ENCODE measurements around the gene RASSF4. TPM values are rescaled to one million over a fixed set of nuclear protein-coding genes. Genes with fewer than 3 reads are reported as not detected.

Gene RASSF4
- total and polyA plus RNA-seq, 4 donors = 8.2 to 26.9 (median 12.4) TPM

DNA sequence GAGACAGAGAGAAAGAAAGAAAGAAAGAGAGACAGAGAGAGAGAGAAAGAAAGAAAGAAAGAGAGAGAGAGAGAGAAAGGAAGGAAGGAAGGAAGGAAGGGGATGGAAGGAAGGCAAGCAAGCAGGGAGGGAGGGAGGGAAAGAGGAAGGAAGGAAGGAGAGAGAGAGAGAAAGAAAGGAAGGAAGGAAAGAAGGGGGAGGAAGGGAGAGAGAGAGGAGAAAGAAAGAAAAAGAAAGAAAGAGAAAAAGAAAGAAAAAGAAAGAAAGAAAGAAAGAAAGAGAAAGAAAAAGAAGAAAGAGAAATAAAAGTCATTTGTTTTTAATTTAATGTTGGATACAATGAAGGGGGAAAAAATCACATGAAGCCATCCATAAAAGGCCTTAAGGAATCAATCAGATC lies 4.6 kb upstream of the RASSF4 start:
- Histone ChIP-seq H3K27ac (ENCODE audit: low read depth in 1 of 2, low read length in 2 of 2) (no peak overlapping the region), H3K4me3 (ENCODE audit: low read depth in 1 of 3, low read length in 3 of 3) (no peak overlapping the region), H3K9me3 (ENCODE audit: control insufficient read depth in 4 of 4, low read length in 3 of 4) (no peaks in the 10 kb centered on the region), H3K9ac (ENCODE audit: low read depth in 1 of 2, low read length in 2 of 2) (no peak overlapping the region), H3K36me3 (ENCODE audit: control insufficient read depth in 4 of 4, insufficient read depth in 3 of 4, low read depth in 1 of 4, low read length in 3 of 4) (peaks cover 0 to 3% (median 0%) of the 10 kb centered on the region in 4 donors), H3K4me1 (ENCODE audit: control insufficient read depth in 4 of 4, insufficient read depth in 4 of 4, low read length in 3 of 4) (peaks cover 5 to 16% (median 11%) of the 10 kb centered on the region in 4 donors), H3K27me3 (ENCODE audit: control insufficient read depth in 4 of 4, insufficient read depth in 4 of 4, low read length in 3 of 4) (no peaks in the 10 kb centered on the region)
- TF ChIP-seq RXRA (IDR thresholded peaks at IDR 0.05) (no peak), HNF4G (IDR thresholded peaks at IDR 0.05) (no peak), RAD21 (IDR thresholded peaks at IDR 0.05) (no peak), HNF4A (conservative IDR thresholded peaks at IDR 0.05) (no peak), YY1 (IDR thresholded peaks at IDR 0.05) (no peak), NR2F2 (IDR thresholded peaks at IDR 0.05) (no peak), EGR1 (IDR thresholded peaks at IDR 0.05; ENCODE audit: low read depth in 2 of 2) (no peak), FOXA2 (IDR thresholded peaks at IDR 0.05) (no peak)
- TF ChIP-seq, protein P1, sequence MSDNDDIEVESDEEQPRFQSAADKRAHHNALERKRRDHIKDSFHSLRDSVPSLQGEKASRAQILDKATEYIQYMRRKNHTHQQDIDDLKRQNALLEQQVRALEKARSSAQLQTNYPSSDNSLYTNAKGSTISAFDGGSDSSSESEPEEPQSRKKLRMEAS (IDR thresholded peaks at IDR 0.05) = no peak
- TF ChIP-seq, protein P2, sequence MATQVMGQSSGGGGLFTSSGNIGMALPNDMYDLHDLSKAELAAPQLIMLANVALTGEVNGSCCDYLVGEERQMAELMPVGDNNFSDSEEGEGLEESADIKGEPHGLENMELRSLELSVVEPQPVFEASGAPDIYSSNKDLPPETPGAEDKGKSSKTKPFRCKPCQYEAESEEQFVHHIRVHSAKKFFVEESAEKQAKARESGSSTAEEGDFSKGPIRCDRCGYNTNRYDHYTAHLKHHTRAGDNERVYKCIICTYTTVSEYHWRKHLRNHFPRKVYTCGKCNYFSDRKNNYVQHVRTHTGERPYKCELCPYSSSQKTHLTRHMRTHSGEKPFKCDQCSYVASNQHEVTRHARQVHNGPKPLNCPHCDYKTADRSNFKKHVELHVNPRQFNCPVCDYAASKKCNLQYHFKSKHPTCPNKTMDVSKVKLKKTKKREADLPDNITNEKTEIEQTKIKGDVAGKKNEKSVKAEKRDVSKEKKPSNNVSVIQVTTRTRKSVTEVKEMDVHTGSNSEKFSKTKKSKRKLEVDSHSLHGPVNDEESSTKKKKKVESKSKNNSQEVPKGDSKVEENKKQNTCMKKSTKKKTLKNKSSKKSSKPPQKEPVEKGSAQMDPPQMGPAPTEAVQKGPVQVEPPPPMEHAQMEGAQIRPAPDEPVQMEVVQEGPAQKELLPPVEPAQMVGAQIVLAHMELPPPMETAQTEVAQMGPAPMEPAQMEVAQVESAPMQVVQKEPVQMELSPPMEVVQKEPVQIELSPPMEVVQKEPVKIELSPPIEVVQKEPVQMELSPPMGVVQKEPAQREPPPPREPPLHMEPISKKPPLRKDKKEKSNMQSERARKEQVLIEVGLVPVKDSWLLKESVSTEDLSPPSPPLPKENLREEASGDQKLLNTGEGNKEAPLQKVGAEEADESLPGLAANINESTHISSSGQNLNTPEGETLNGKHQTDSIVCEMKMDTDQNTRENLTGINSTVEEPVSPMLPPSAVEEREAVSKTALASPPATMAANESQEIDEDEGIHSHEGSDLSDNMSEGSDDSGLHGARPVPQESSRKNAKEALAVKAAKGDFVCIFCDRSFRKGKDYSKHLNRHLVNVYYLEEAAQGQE (IDR thresholded peaks at IDR 0.05) = no peak
- TF ChIP-seq, protein P3, sequence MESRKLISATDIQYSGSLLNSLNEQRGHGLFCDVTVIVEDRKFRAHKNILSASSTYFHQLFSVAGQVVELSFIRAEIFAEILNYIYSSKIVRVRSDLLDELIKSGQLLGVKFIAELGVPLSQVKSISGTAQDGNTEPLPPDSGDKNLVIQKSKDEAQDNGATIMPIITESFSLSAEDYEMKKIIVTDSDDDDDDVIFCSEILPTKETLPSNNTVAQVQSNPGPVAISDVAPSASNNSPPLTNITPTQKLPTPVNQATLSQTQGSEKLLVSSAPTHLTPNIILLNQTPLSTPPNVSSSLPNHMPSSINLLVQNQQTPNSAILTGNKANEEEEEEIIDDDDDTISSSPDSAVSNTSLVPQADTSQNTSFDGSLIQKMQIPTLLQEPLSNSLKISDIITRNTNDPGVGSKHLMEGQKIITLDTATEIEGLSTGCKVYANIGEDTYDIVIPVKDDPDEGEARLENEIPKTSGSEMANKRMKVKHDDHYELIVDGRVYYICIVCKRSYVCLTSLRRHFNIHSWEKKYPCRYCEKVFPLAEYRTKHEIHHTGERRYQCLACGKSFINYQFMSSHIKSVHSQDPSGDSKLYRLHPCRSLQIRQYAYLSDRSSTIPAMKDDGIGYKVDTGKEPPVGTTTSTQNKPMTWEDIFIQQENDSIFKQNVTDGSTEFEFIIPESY (IDR thresholded peaks at IDR 0.05) = no peak
- DNase-seq (ENCODE audit: low spot score) = no peak

DNA sequence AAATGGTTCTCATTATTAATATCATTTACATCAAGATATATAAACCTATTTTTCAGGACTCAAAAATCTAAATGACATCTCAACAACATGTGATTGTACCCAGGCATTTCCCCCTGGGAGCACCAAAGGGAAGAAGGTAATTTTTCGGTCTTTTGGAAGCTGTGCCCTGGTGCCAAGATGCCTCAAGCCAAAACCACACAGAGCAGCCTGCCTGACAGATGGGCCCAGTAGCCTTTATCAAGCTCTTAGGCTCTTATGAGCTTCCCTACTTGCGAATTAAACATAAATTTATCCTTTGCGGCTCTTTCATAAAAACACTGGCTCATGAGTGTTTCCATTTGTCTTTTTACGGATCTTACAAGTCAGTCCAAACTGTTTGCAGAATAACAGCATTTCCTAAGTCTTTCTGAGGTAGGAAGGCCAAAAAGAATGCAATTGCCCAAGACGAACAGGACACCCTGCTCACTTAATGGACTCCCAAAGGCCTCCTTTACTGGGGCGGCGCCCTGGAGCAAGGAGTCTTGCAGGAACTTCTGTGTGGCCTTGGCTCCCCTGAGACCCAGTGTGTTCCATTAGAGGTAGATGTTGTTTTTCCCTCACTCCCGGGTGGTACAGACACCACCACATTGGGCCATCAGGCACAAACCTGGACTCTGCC lies 4.1 kb upstream of the RASSF4 start:
- TF ChIP-seq HNF4A (conservative IDR thresholded peaks at IDR 0.05) = no peak
- TF ChIP-seq, protein P2 (IDR thresholded peaks at IDR 0.05) = no peak
- Histone ChIP-seq H3K4me1 (ENCODE audit: control insufficient read depth in 4 of 4, insufficient read depth in 4 of 4, low read length in 3 of 4) (peaks cover 9 to 22% (median 16%) of the 10 kb centered on the region in 4 donors), H3K27ac (ENCODE audit: low read depth in 1 of 2, low read length in 2 of 2) (no peak overlapping the region), H3K9ac (ENCODE audit: low read depth in 1 of 2, low read length in 2 of 2) (no peak overlapping the region), H3K27me3 (ENCODE audit: control insufficient read depth in 4 of 4, insufficient read depth in 4 of 4, low read length in 3 of 4) (no peaks in the 10 kb centered on the region), H3K36me3 (ENCODE audit: control insufficient read depth in 4 of 4, insufficient read depth in 3 of 4, low read depth in 1 of 4, low read length in 3 of 4) (peaks cover 0 to 3% (median 0%) of the 10 kb centered on the region in 4 donors), H3K4me3 (ENCODE audit: low read depth in 1 of 3, low read length in 3 of 3) (no peak overlapping the region), H3K9me3 (ENCODE audit: control insufficient read depth in 4 of 4, low read length in 3 of 4) (no peaks in the 10 kb centered on the region)
- DNase-seq (ENCODE audit: low spot score) = peak; percentile 17
- WGBS = 92% methylated on average over 8 of the region's 8 CpGs
